ENCODE measurements around the gene TSPAN33.

Gene TSPAN33

DNA sequence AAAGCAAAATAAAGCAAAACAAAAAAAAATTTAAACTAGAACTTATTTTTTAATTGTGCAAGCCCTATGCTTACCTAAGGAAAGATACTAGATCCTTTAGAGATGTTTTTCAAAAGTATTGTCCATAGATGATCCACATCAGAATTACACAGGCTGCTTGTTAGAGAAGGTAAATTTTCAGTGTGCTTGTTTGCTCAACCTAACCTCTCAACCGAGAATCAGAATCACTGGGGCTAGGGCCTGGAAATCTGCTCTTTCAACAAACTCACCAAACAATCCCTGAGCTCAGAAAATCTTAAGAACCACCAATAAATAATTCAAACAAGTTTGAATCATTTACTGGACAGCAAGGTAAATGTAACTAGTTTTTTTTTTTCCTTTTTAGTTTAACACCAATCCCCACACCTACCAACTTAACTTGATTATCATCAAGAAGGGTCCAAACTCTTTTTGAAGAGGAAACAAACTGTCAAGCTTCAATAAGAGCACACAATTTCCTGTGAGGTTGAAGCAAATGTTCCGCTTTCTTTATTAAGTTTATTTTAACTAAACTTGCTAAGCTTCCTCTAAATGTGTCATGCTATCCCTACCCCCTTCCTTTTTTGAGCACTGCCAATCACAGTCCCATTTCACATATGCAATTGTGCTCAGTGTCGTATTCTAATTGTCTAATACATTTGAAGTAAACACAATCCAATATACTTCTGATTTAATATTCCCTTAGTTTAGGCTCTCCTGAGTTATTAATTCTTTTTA, 7.4 kb upstream of the TSPAN33 start:
- DNase-seq, result no peak

- no peak for DNase-seq
These were observed 798 bp upstream of the TSPAN33 start for GRCh38 chr7:129143724-129144094.

GRCh38 chr7:129144834-129145668, 544 bp downstream of the TSPAN33 start:
- DNase-seq, result peak; percentile 20

DNA sequence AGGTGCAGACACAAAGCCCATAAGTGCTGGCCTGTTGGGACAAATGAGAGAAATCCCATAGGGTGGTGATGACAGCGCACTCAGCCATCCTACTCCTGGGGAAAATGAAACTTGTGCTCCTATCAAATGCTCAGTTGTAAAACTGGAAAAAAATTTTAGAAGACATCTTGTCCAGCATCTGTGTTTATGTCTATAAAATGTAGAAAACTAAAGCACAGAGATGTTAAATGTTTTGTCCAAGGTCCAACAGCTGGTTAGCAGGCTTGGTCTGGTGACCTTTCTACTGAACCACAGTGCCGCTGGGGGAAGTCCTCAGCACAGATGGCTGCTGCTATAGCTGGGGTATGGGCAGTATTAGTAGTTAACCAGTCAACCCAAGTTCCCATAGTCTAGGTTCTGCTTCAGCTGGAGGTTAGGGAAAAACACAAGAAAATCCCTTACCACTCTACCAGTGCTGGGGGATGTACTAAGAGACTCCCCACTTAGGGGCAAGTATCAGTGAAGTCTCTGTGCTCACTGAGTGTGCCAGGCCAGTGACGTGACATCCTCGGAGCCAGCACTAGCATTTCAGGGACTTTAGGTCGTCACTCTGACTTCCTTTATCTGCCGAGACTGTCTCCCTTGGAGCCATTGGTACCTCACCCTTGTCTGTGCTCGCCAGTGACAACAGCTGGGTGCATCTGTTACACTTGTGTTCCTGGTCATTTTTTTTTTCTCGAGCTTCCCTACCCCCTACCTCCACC, 1.9 kb downstream of the TSPAN33 start:
- DNase-seq, result peak; percentile 49

- no peak for DNase-seq
These were observed 3.2 kb downstream of the TSPAN33 start for GRCh38 chr7:129147731-129148130.

- no peak for DNase-seq
These were observed 5.0 kb downstream of the TSPAN33 start for GRCh38 chr7:129149511-129149910.

GRCh38 chr7:129150199-129150996, 5.9 kb downstream of the TSPAN33 start:
- DNase-seq, result no peak

DNA sequence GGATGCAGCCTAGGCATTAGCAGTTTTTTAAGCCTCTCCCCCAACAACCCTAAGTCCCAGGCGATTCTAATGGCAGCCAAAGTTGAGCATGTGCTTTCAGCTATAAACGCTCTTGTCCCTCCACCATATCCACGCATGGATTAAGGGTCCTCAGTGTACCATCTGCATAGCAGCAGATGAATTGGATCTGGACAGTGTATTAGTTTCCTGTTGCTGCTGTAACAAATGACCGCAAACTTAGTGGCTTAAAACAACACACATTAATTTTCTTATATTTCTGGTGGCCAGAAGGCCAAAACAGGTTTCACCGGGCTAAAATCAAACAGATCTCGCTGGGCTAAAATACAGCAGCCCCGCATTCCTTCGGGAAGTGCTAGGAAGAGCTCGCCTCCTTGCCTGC, 13.1 kb downstream of the TSPAN33 start:
- no peak for DNase-seq

DNA sequence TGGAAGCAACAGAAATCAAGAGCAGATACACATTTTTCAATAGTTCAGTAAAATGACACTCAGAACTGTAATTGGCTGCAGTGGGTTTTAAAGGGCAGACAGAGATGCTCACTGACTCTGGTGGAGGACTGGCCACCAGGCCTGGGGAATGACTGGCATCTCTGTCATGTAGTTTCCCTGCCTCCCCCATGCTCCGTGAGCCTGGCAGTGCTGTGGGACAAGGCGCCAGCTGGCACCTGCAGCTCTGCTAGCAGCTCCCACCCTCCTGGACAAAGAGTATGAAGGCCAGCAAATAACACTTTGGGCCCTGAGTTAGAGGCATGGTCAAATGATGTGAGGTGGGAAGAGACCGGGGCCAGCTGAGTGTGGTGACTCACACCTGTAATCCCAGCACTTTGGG, 15.0 kb downstream of the TSPAN33 start:
- no peak for DNase-seq

GRCh38 chr7:129160161-129160905, 15.8 kb downstream of the TSPAN33 start:
- no peak for DNase-seq

DNA sequence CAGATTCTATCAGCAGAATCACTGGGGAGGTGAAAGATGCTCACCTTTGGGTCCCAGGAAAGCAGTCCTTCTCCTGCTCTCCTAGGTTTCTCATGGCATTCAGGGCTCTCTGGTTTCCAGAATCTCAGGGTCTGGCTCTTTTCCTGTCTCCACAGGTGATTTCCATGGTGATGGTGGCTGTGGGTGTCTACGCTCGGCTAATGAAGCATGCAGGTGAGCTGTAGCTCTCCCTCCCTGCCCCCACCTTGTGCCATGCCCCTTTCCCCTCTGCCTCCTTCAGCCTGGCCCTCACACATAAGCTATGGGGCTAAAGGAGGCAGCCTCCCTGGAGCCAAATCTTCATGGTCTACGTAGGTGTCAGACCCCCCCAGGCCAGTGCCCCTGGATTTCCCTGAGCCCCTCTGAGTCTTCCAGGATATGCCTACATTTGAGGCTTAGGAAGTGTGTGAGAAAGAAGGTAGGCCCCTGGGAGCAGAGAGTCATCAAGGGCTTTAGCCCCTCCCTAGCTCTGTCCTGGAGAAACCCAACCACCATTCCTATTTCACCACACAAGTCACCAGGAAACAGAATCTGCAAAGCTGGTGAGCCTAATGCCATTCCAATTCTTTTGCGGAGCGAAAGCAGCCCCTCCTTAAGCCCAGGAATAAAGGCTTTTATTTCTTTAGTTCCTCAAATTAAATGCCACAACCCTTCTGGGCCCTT, 17.2 kb downstream of the TSPAN33 start:
- no peak for DNase-seq

GRCh38 chr7:129162732-129163131, 18.2 kb downstream of the TSPAN33 start:
- DNase-seq, result no peak

GRCh38 chr7:129163875-129164544, 19.5 kb downstream of the TSPAN33 start:
- no peak for DNase-seq

GRCh38 chr7:129166745-129167144, 22.2 kb downstream of the TSPAN33 start:
- DNase-seq, result no peak

- no peak for DNase-seq
These were observed 23.3 kb downstream of the TSPAN33 start for GRCh38 chr7:129167817-129168216.

DNA sequence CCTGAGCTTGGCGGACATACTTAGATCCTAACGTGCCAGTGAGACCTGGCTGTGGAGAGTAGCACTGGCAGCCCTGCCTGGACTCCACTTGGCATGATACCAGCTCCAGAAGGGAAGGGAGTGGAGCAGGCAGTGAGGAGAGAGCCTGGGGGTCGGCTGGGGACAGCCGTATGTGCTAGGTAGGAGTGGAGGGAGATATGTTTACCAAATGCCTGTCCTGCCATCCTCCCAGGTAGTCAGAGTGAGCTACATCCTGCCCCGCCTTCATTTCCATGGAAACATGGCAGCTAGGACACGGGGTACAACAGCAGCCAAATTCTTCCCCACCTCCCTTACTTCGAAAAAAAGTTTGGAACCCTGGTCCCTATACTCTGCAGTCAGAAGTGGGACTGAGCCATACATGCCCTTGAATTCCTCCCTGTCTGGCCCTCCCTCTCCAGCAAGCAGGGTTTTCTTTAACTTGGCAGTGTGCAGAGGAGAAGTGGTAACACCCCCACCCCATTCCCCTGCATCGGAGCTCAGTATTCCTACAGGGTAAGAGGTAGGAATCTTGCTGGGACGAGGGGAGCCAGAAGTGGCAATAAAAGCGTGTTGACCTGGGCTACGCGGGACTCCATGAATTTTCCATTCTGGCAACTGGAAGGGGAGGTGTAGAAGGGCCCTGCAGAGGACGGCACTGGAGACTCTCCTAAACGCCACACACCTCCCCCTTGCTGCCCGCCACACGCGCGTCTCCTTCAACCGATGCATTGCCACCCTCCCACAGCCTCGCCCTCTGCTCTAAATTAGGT, 23.9 kb downstream of the TSPAN33 start:
- no peak for DNase-seq

DNA sequence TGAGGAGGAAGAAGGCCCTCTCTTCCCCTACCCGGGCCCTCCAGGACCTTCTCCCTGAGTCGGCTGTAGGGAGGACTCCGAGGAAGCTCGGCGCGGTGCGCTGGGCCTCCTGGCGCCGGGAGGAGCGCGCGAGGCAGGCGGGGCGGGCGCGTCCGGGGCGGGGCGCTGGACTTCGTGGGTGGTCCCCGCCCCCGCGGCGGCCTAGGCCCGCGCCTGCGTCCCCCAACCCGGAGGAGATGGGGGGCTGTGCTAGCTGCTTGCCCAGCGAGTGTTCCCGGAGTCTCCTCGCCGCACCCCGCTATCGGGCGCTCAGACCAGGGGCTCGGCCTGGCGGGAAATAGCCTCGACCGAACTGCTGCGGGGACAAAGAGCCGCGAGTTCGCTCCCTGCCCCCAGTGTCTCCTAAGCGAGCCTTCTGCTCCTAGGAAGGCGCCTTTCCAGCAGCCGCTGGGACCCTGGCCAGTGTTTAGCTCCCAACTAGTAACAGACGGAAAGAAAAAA, 24.7 kb downstream of the TSPAN33 start:
- DNase-seq, result no peak

GRCh38 chr7:129169686-129170440, 25.4 kb downstream of the TSPAN33 start:
- DNase-seq, result no peak
